DMS 273 (cell line): Measurements from ENCODE around the gene C5orf46.

Experiments used
- DNase-seq: peaks from one replicate; lab custom pipeline; 2025; ENCODE audit not compliant: unreplicated experiment; lab: John Stamatoyannopoulos, UW

C5orf46 gene

GRCh38 chr5:147859962-147860640 is 46.2 kb downstream of the C5orf46 start:
- DNase-seq, result no peak

- DNase-seq, result no peak
These were observed 47.8 kb downstream of the C5orf46 start for GRCh38 chr5:147858565-147858964.

- DNase-seq, result peak; percentile 75
These were observed 48.8 kb downstream of the C5orf46 start for GRCh38 chr5:147857302-147858129.

GRCh38 chr5:147856801-147857200 is 49.5 kb downstream of the C5orf46 start:
- DNase-seq, result no peak

GRCh38 chr5:147855774-147856069 is 50.6 kb downstream of the C5orf46 start:
- DNase-seq, result no peak

- DNase-seq, result no peak
These were observed 51.2 kb downstream of the C5orf46 start for GRCh38 chr5:147854894-147855773.

- no peak for DNase-seq
These were observed 52.0 kb downstream of the C5orf46 start for GRCh38 chr5:147854331-147854730.

GRCh38 chr5:147853372-147853987 is 52.9 kb downstream of the C5orf46 start:
- no peak for DNase-seq

- no peak for DNase-seq
These were observed 54.0 kb downstream of the C5orf46 start for GRCh38 chr5:147852365-147852764.

- no peak for DNase-seq
These were observed 54.8 kb downstream of the C5orf46 start for GRCh38 chr5:147851578-147851977.

- DNase-seq, result no peak
These were observed 57.1 kb downstream of the C5orf46 start for GRCh38 chr5:147849226-147849625.

- no peak for DNase-seq
These were observed 60.7 kb downstream of the C5orf46 start for GRCh38 chr5:147845618-147846017.

GRCh38 chr5:147844846-147845245 is 61.5 kb downstream of the C5orf46 start:
- no peak for DNase-seq

- DNase-seq, result no peak
These were observed 63.5 kb downstream of the C5orf46 start for GRCh38 chr5:147842869-147843268.
